Activated CD4-positive, alpha-beta T cell treated with anti-CD3 and anti-CD28 coated beads, Interleukin-2, amount 50 U/mL, for 48 hours (primary cell): Measurements from ENCODE around the gene CCNK.

Experiments used
- DNase-seq, 2 experiments: peaks; one replicate each; pipeline ENCODE4 v3.0.0-alpha.2; 2020

CCNK gene

GRCh38 chr14:99480917-99481744 is at the start of gene CCNK:
Gene CCNK, plus strand, starts transcription at chr14:99481409. Its CDS starts 11,269 bp downstream, at chr14:99492678.
- DNase-seq = peak; percentile 100

- DNase-seq = no peak
Measured at GRCh38 chr14:99431986-99432385, 49.2 kb upstream of the CCNK start.

GRCh38 chr14:99432485-99432884 is 48.7 kb upstream of the CCNK start:
- DNase-seq = no peak

GRCh38 chr14:99435327-99435726 is 45.9 kb upstream of the CCNK start:
- DNase-seq = no peak

GRCh38 chr14:99436247-99437180 is 44.7 kb upstream of the CCNK start:
- no peak for DNase-seq

GRCh38 chr14:99437706-99438105 is 43.5 kb upstream of the CCNK start:
- no peak for DNase-seq

- DNase-seq = no peak
Measured at GRCh38 chr14:99440278-99440677, 40.9 kb upstream of the CCNK start.

- DNase-seq = no peak
Measured at GRCh38 chr14:99441157-99441870, 39.9 kb upstream of the CCNK start.

- DNase-seq = no peak
Measured at GRCh38 chr14:99441918-99442317, 39.3 kb upstream of the CCNK start.

- DNase-seq = no peak
Measured at GRCh38 chr14:99445931-99446330, 35.3 kb upstream of the CCNK start.

- no peak for DNase-seq
Measured at GRCh38 chr14:99447739-99448138, 33.5 kb upstream of the CCNK start.

GRCh38 chr14:99450266-99450665 is 30.9 kb upstream of the CCNK start:
- no peak for DNase-seq

- DNase-seq = no peak
Measured at GRCh38 chr14:99451234-99451633, 30.0 kb upstream of the CCNK start.

- no peak for DNase-seq
Measured at GRCh38 chr14:99452968-99453367, 28.2 kb upstream of the CCNK start.

GRCh38 chr14:99454246-99454645 is 27.0 kb upstream of the CCNK start:
- no peak for DNase-seq

- no peak for DNase-seq
Measured at GRCh38 chr14:99459481-99460100, 21.6 kb upstream of the CCNK start.

- DNase-seq = no peak
Measured at GRCh38 chr14:99460793-99461192, 20.4 kb upstream of the CCNK start.

GRCh38 chr14:99461411-99462085 is 19.7 kb upstream of the CCNK start:
- no peak for DNase-seq

GRCh38 chr14:99462210-99462609 is 19.0 kb upstream of the CCNK start:
- no peak for DNase-seq

GRCh38 chr14:99463974-99464373 is 17.2 kb upstream of the CCNK start:
- no peak for DNase-seq

GRCh38 chr14:99465288-99465687 is 15.9 kb upstream of the CCNK start:
- no peak for DNase-seq

GRCh38 chr14:99466758-99467157 is 14.5 kb upstream of the CCNK start:
- no peak for DNase-seq
